Omental fat pad (tissue), 4 donors: Measurements from ENCODE around the gene MTMR10. TPM values are rescaled to one million over a fixed set of nuclear protein-coding genes. Genes with fewer than 3 reads are reported as not detected.

ENCODE experiments used
- ATAC-seq: fragments of 150-250 bp; one replicate; pipeline ENCODE4 v1.9.1; 2016; ENCODE audit warnings: mild to moderate bottlenecking, moderate library complexity; ENCODE audit not compliant: low FRiP score
- DNase-seq: peaks from one replicate; pipeline ENCODE4 v3.0.0-alpha.2; 2019; ENCODE audit warnings: low spot score
- CTCF ChIP-seq, 3 donors: fragments of 450-650 bp; IDR thresholded peaks; one replicate each; pipeline ENCODE4 v1.5.1; 2016 to 2017; ENCODE audit warnings: antibody characterized with exemption in 3 of 3, mild to moderate bottlenecking in 3 of 3, moderate library complexity in 2 of 3
- total RNA-seq, 4 donors: library from RNA; depleted of rRNA; stranded (reverse); fragments of >200 nt; gene quantifications; one replicate each; pipeline ENCODE4 v1.1.0, GENCODE V29; 2016

The MTMR10 gene
- total RNA-seq, 4 donors from 2014 or later: 40.6 to 70.0 (median 46.6) TPM

GRCh38 chr15:30929064-30929669 is 62.3 kb downstream of the MTMR10 start:
- DNase-seq: no peak
- no peak for TF ChIP-seq CTCF (IDR thresholded peaks at IDR 0.05)
- ATAC-seq: no peak

GRCh38 chr15:30928076-30928475 is 63.4 kb downstream of the MTMR10 start:
- TF ChIP-seq CTCF (IDR thresholded peaks at IDR 0.05): no peak
- no peak for ATAC-seq
- no peak for DNase-seq

- no peak for TF ChIP-seq CTCF (IDR thresholded peaks at IDR 0.05)
- no peak for DNase-seq
- no peak for ATAC-seq
Observed at GRCh38 chr15:30927148-30927761, 64.2 kb downstream of the MTMR10 start.

GRCh38 chr15:30926161-30926560 is 65.3 kb downstream of the MTMR10 start:
- no peak for DNase-seq

GRCh38 chr15:30925686-30926085 is 65.7 kb downstream of the MTMR10 start:
- ATAC-seq: no peak
- TF ChIP-seq CTCF (IDR thresholded peaks at IDR 0.05): no peak
- DNase-seq: no peak

More at GRCh38 chr15:30926161-30926560, 65.3 kb downstream of the MTMR10 start:
- no peak for TF ChIP-seq CTCF (IDR thresholded peaks at IDR 0.05)
- no peak for ATAC-seq

- DNase-seq (no peak), ATAC-seq (no peak)
- no peak for TF ChIP-seq CTCF (IDR thresholded peaks at IDR 0.05)
Observed at GRCh38 chr15:30924353-30924752, 67.1 kb downstream of the MTMR10 start.

- no peak for TF ChIP-seq CTCF (IDR thresholded peaks at IDR 0.05)
- DNase-seq (no peak), ATAC-seq (no peak)
Observed at GRCh38 chr15:30923429-30923828, 68.0 kb downstream of the MTMR10 start.
